CD8-positive, alpha-beta memory T cell (primary cell): Measurements from ENCODE around the gene DIAPH3. TPM values are rescaled to one million over a fixed set of nuclear protein-coding genes. Genes with fewer than 3 reads are reported as not detected.
"Not testable (repeated sequence)": the region's sequence is repeated elsewhere in the genome, so short reads cannot be mapped to it uniquely, and the experiment has no call there.

ENCODE experiments used
- CTCF ChIA-PET: fragments of 350-600 bp; sonication (Branson Sonifier 250); formaldehyde crosslinking; loops from one replicate; lab custom pipeline; 2021; ENCODE audit warnings: antibody characterized with exemption; lab: Charles Lee
- POLR2A ChIA-PET: fragments of 350-600 bp; sonication (Branson Sonifier 250); formaldehyde crosslinking; loops from one replicate; lab custom pipeline; 2021; ENCODE audit warnings: antibody characterized with exemption; lab: Charles Lee
- DNase-seq, 5 donors: peaks; one replicate each; pipeline versions ENCODE4 v3.0.0 to v3.0.0-alpha.2; 2020 to 2022; ENCODE audit warnings: mixed read lengths in 1 of 5
- H3K27ac ChIP-seq: one replicate; pipeline ENCODE4 v1.7.0; 2013; ENCODE audit warnings: low read depth, mild to moderate bottlenecking, low read length, moderate library complexity
- H3K27me3 ChIP-seq: 2 replicates; pipeline ENCODE4 v1.7.0; 2013; ENCODE audit warnings: low read length, mild to moderate bottlenecking; ENCODE audit not compliant: insufficient read depth, poor library complexity, severe bottlenecking
- H3K36me3 ChIP-seq: 2 replicates; pipeline ENCODE4 v1.7.0; 2013; ENCODE audit warnings: mild to moderate bottlenecking, low read length, moderate library complexity; ENCODE audit not compliant: insufficient read depth
- H3K4me1 ChIP-seq: 2 replicates; pipeline ENCODE4 v1.7.0; 2013; ENCODE audit warnings: mild to moderate bottlenecking, low read length, moderate library complexity; ENCODE audit not compliant: insufficient read depth
- H3K4me3 ChIP-seq: 2 replicates; pipeline ENCODE4 v1.7.0; 2013; ENCODE audit warnings: mild to moderate bottlenecking, low read length
- H3K9me3 ChIP-seq: 2 replicates; pipeline ENCODE4 v1.7.0; 2013; ENCODE audit warnings: mild to moderate bottlenecking, low read length
- H3K27ac Mint-ChIP-seq, 8 donors: one replicate each; pipeline ENCODE4 v1.8.0; 2020 to 2021; ENCODE audit warnings: mixed read lengths in 8 of 8, mild to moderate bottlenecking in 6 of 8, inconsistent platforms in 3 of 8, moderate library complexity in 3 of 8
- H3K27me3 Mint-ChIP-seq, 2 donors: one replicate each; pipeline ENCODE4 v1.8.0; 2020 to 2021; ENCODE audit warnings: mixed read lengths in 2 of 2, mild to moderate bottlenecking in 1 of 2, moderate library complexity in 1 of 2
- H3K36me3 Mint-ChIP-seq, 3 donors: one replicate each; pipeline ENCODE4 v1.8.0; 2020 to 2021; ENCODE audit warnings: mixed read lengths in 3 of 3, inconsistent platforms in 1 of 3, mild to moderate bottlenecking in 1 of 3
- H3K4me1 Mint-ChIP-seq, 3 donors: one replicate each; pipeline ENCODE4 v1.8.0; 2020 to 2021; ENCODE audit warnings: mixed read lengths in 3 of 3, inconsistent platforms in 1 of 3, mild to moderate bottlenecking in 1 of 3
- H3K4me3 Mint-ChIP-seq, 7 donors: one replicate each; pipeline ENCODE4 v1.8.0; 2020 to 2021; ENCODE audit warnings: mixed read lengths in 7 of 7, mild to moderate bottlenecking in 6 of 7, moderate library complexity in 4 of 7, inconsistent platforms in 2 of 7
- H3K9me3 Mint-ChIP-seq, 5 donors: one replicate each; pipeline ENCODE4 v1.8.0; 2020 to 2022; ENCODE audit warnings: mixed read lengths in 5 of 5, mild to moderate bottlenecking in 3 of 5, moderate library complexity in 2 of 5, inconsistent platforms in 1 of 5
- polyA plus RNA-seq: library from polyadenylated mRNA; unstranded; fragments of 300-500 nt; fragmentation: Illumina TruSeq; gene quantifications from one replicate; pipeline ENCODE4 v1.2.3, GENCODE V29; 2021
- total RNA-seq, 2 experiments: library from RNA; stranded (reverse); gene quantifications; one replicate each; pipeline ENCODE4 v1.2.3, GENCODE V29; 2021

Gene DIAPH3
- total and polyA plus RNA-seq, 3 experiments from 2014 or later, result 0.08 to 15.4 (median 14.6) TPM

- POLR2A ChIA-PET, result no interaction called here
- Histone ChIP-seq H3K36me3 (no peaks in the 10 kb centered on the region), H3K4me3 (no peak overlapping the region), H3K9me3 (no peaks in the 10 kb centered on the region), H3K27me3 (no peaks in the 10 kb centered on the region), H3K4me1 (no peaks in the 10 kb centered on the region), H3K27ac (no peak overlapping the region)
- H3K27ac Mint-ChIP-seq, result no peak overlapping the region
- H3K4me1 Mint-ChIP-seq, result no peaks in the 10 kb centered on the region
- no peaks in the 10 kb centered on the region for H3K36me3 Mint-ChIP-seq
- no peak overlapping the region for H3K4me3 Mint-ChIP-seq
- no peaks in the 10 kb centered on the region for H3K27me3 Mint-ChIP-seq
- no peak for DNase-seq
- CTCF ChIA-PET, result no interaction called here
- H3K9me3 Mint-ChIP-seq, result no peaks in the 10 kb centered on the region
Measured at GRCh38 chr13:60044321-60044720, 119.4 kb downstream of the DIAPH3 start.

DNA sequence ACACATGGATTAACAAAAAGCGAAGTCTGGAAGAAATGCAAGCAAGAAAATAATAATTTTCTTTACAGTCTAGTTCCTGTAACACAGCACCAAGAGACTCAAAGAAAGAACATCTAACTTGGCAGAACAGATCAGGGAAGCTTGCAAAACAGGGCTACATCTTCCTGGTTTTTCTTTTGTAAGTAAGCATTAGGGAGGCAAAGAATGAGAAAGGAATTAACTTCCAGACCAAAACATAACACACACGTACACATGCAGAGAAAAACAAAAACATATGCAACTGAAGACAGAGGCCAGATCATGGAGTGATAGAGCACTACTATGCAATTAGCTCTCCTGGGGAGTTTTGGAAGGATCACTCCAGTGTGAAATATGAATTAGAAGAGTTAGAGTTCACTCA is 120.5 kb downstream of the DIAPH3 start:
- no peak overlapping the region for H3K27ac ChIP-seq
- CTCF ChIA-PET, result no interaction called here
- H3K27ac Mint-ChIP-seq, result no peak overlapping the region

GRCh38 chr13:60040668-60041067 is 123.1 kb downstream of the DIAPH3 start:
- H3K9me3 ChIP-seq, H3K27me3 Mint-ChIP-seq, H3K9me3 Mint-ChIP-seq, H3K4me1 Mint-ChIP-seq, CTCF ChIA-PET, H3K36me3 ChIP-seq, H3K4me3 Mint-ChIP-seq, POLR2A ChIA-PET, DNase-seq, H3K36me3 Mint-ChIP-seq, H3K27ac ChIP-seq, H3K4me3 ChIP-seq, H3K4me1 ChIP-seq, H3K27ac Mint-ChIP-seq, H3K27me3 ChIP-seq: not testable (repeated sequence)

More for the DNA sequence above, 120.5 kb downstream of the DIAPH3 start:
- no peaks in the 10 kb centered on the region for H3K9me3 ChIP-seq
- no peaks in the 10 kb centered on the region for H3K4me1 ChIP-seq
- H3K4me3 Mint-ChIP-seq, result no peak overlapping the region
- DNase-seq, result no peak
- no peaks in the 10 kb centered on the region for H3K27me3 ChIP-seq
- no peaks in the 10 kb centered on the region for H3K36me3 ChIP-seq
- H3K4me1 Mint-ChIP-seq, result no peaks in the 10 kb centered on the region
- H3K36me3 Mint-ChIP-seq, result no peaks in the 10 kb centered on the region
- H3K27me3 Mint-ChIP-seq, result no peaks in the 10 kb centered on the region
- H3K4me3 ChIP-seq, result no peak overlapping the region
- H3K9me3 Mint-ChIP-seq, result no peaks in the 10 kb centered on the region
- POLR2A ChIA-PET, result no interaction called here

DNA sequence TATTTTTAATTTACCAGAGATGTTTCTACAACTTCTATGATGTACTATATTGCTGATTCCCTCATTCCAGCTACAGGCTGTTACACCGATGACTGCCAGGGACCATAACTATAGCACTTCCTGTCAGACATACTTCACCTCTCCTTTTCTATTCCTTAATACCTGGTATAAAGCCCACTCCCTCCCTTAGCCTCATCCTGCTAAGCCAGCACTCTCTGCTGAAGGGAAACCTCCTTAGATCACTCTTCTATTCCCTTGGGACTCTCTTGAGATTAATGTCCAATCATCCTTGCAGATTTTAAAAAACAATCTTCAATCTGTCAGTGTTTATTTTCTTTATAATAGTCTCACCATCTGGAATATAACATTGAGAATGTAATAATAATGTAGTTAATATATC is 127.9 kb downstream of the DIAPH3 start:
- H3K36me3 ChIP-seq, result no peaks in the 10 kb centered on the region
- H3K4me3 ChIP-seq, result no peak overlapping the region
- no peaks in the 10 kb centered on the region for H3K27me3 ChIP-seq
- Mint-ChIP-seq H3K36me3 (no peaks in the 10 kb centered on the region), H3K27ac (no peak overlapping the region), H3K27me3 (no peaks in the 10 kb centered on the region), H3K4me1 (no peaks in the 10 kb centered on the region), H3K9me3 (no peaks in the 10 kb centered on the region), H3K4me3 (no peak overlapping the region)
- no peaks in the 10 kb centered on the region for H3K9me3 ChIP-seq
- DNase-seq, result no peak
- POLR2A ChIA-PET, result no interaction called here
- CTCF ChIA-PET, result no interaction called here
- no peaks in the 10 kb centered on the region for H3K4me1 ChIP-seq
- no peak overlapping the region for H3K27ac ChIP-seq

GRCh38 chr13:60032851-60033250 is 130.9 kb downstream of the DIAPH3 start:
- Histone ChIP-seq H3K4me1 (no peaks in the 10 kb centered on the region), H3K27ac (no peak overlapping the region), H3K4me3 (no peak overlapping the region), H3K9me3 (no peaks in the 10 kb centered on the region), H3K27me3 (no peaks in the 10 kb centered on the region), H3K36me3 (no peaks in the 10 kb centered on the region)
- Mint-ChIP-seq H3K9me3 (no peaks in the 10 kb centered on the region), H3K27me3 (no peaks in the 10 kb centered on the region), H3K36me3 (no peaks in the 10 kb centered on the region), H3K4me3 (no peak overlapping the region), H3K4me1 (no peaks in the 10 kb centered on the region), H3K27ac (no peak overlapping the region)
- no peak for DNase-seq
- CTCF ChIA-PET, result no interaction called here
- POLR2A ChIA-PET, result no interaction called here

- Histone ChIP-seq H3K4me1 (no peaks in the 10 kb centered on the region), H3K4me3 (no peak overlapping the region), H3K27ac (no peak overlapping the region), H3K9me3 (no peaks in the 10 kb centered on the region), H3K36me3 (no peaks in the 10 kb centered on the region), H3K27me3 (no peaks in the 10 kb centered on the region)
- no peak for DNase-seq
- no peak overlapping the region for H3K27ac Mint-ChIP-seq
- H3K9me3 Mint-ChIP-seq, result peaks cover 0 to 8% (median 5%) of the 10 kb centered on the region in 5 donors
- H3K27me3 Mint-ChIP-seq, result no peaks in the 10 kb centered on the region
- POLR2A ChIA-PET, result no interaction called here
- H3K36me3 Mint-ChIP-seq, result peaks cover 0 to 6% (median 0%) of the 10 kb centered on the region in 3 donors
- no peaks in the 10 kb centered on the region for H3K4me1 Mint-ChIP-seq
- no peak overlapping the region for H3K4me3 Mint-ChIP-seq
- CTCF ChIA-PET, result no interaction called here
Measured at GRCh38 chr13:60028021-60028420, 135.7 kb downstream of the DIAPH3 start.

DNA sequence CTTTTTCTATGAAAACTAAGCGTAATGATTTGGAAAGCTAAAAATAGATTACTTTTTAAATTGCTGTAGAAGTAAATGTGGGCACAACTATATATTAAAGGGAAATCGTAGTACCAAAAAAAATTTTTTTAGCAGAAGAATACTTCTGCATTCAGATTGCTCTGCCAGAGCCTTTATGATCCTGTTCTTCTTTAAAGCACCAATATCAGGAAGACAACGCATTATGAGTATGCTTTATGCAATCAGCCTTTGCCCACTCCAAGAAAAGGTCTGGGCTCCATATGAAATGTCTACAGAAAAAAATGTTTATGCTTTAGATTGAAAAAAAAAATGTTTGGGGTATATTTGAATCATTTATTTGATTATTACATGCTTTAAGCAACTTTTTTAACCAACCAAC is 137.4 kb downstream of the DIAPH3 start:
- H3K4me3 ChIP-seq, result no peak overlapping the region
- peaks cover 0 to 8% (median 5%) of the 10 kb centered on the region in 5 donors for H3K9me3 Mint-ChIP-seq
- no peaks in the 10 kb centered on the region for H3K27me3 ChIP-seq
- H3K27ac ChIP-seq, result no peak overlapping the region
- no peaks in the 10 kb centered on the region for H3K36me3 ChIP-seq
- H3K36me3 Mint-ChIP-seq, result peaks cover 0 to 6% (median 0%) of the 10 kb centered on the region in 3 donors
- no peak overlapping the region for H3K4me3 Mint-ChIP-seq
- no peaks in the 10 kb centered on the region for H3K4me1 ChIP-seq
- H3K9me3 ChIP-seq, result no peaks in the 10 kb centered on the region
- H3K27ac Mint-ChIP-seq, result no peak overlapping the region
- no peaks in the 10 kb centered on the region for H3K27me3 Mint-ChIP-seq
- DNase-seq, result no peak
- peaks cover 0 to 4% (median 0%) of the 10 kb centered on the region in 3 donors for H3K4me1 Mint-ChIP-seq
- POLR2A ChIA-PET, result no interaction called here
- CTCF ChIA-PET, result no interaction called here

- no peak overlapping the region for H3K4me3 ChIP-seq
- no peaks in the 10 kb centered on the region for H3K9me3 ChIP-seq
- H3K36me3 ChIP-seq, result no peaks in the 10 kb centered on the region
- Mint-ChIP-seq H3K4me1 (peaks cover 8 to 16% (median 15%) of the 10 kb centered on the region in 3 donors), H3K9me3 (peaks cover 0 to 8% (median 6%) of the 10 kb centered on the region in 5 donors), H3K27ac (peak overlapping the region in 1 of 8 donors; percentile 70), H3K36me3 (peaks cover 0 to 6% (median 0%) of the 10 kb centered on the region in 3 donors), H3K4me3 (no peak overlapping the region), H3K27me3 (no peaks in the 10 kb centered on the region)
- H3K27me3 ChIP-seq, result no peaks in the 10 kb centered on the region
- no peak for DNase-seq
- ChIA-PET CTCF (no interaction called here), POLR2A (no interaction called here)
- H3K4me1 ChIP-seq, result no peaks in the 10 kb centered on the region
- H3K27ac ChIP-seq, result no peak overlapping the region
Measured at GRCh38 chr13:60020288-60020687, 143.4 kb downstream of the DIAPH3 start.
